NK-92 treated with Interleukin-12 subunit alpha and Interleukin-12 subunit beta, amount 100 ng/mL, for 24 hours (cell line): ENCODE results near the gene ATP9B.
A peak's percentile ranks its signal among the peaks of the same experiment; 100 is the strongest.

Experiments
- DNase-seq: peaks from one replicate; lab custom pipeline; 2025; lab: John Stamatoyannopoulos, UW

ATP9B gene

DNA sequence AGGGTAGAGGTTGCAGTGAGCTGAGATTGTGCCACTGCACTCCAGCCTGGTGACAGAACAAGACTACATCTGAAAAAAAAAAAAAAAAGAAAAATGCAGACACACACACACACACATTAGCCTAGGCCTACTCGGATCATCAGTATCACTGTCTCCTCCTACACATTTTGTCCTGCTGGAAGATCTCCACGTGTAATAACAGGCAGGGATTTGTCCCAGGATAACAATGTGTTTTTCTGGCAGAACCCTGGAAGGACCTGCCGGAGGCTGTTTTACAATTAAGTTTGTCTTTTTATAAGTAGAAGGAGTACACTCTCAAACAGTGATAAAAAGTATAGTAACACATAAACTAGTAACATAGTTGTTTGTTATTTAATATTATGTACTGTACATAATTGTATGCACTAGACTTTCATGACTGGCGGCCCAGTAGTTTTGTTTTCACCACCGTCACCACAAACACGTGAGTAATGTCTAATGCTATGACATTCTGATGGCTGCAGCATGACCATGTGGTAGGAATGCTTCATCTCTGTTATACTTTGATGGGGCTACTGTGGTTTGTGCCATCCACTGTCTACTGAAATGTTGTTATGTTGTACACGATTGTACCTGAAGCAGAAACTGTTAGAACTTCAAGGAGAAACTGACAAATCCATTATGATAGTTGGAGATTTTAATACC lies 130.6 kb downstream of the ATP9B start:
- DNase-seq, result no peak

DNA sequence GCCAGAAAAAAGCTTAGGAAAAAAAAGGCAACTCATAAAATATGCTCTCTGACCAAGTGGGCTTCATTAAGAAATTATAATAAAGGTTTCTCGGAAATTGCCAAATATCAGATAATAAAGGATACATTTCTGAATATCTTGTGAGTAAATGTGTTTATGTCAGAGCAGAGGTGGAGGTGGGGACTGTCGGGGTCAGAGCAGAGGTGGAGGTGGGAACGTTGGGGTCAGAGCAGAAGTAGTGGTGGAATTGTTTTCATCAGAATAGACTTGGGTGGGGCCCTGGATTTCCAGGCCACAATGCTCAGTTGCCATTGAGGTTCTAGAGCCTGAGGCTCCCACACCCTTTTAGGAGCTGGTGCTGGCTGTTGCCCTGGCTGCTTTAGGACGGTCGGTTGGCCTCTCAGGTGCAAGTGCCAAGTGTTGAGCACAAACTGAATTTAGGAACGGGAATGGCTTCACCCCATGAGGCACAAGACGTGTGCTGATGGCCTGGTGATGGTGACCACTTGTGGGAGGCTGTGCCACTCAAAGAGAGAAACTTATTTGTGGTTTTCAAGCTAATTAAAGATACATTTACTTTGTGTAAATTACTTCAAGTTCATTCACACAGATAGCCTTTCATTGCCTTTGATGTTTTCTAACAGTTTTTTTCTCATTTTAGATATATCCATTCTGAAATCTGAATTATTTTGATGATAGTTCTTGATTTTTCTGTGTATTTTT lies 131.5 kb downstream of the ATP9B start:
- no peak for DNase-seq

DNA sequence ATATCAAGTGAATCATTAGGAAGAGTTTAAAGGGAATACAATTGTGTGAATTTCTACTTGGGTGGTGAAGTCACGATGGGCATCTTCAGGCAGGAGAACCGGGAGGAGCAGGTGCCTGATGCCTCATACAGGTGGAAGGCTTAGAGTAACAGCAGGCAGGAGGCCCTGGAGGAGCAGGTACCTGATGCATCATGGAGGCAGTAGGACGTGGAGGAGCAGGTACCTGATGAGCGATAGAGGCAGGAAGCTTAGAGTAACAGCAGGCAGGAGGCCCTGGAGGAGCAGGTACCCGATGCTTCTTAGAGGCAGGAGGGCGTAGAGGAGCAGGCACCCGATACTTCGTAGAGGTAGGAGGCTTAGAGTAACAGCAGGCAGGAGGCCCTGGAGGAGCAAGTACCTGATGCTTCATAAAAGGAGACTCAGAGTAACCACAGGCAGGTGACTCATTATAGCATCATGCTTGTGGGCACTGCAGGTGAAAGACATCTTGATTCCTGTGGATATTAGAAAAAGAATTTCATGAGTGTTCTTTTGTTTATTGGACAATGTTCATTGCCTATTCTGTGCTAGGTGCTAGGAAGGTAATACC lies 133.9 kb downstream of the ATP9B start:
- DNase-seq, result peak; percentile 17

DNA sequence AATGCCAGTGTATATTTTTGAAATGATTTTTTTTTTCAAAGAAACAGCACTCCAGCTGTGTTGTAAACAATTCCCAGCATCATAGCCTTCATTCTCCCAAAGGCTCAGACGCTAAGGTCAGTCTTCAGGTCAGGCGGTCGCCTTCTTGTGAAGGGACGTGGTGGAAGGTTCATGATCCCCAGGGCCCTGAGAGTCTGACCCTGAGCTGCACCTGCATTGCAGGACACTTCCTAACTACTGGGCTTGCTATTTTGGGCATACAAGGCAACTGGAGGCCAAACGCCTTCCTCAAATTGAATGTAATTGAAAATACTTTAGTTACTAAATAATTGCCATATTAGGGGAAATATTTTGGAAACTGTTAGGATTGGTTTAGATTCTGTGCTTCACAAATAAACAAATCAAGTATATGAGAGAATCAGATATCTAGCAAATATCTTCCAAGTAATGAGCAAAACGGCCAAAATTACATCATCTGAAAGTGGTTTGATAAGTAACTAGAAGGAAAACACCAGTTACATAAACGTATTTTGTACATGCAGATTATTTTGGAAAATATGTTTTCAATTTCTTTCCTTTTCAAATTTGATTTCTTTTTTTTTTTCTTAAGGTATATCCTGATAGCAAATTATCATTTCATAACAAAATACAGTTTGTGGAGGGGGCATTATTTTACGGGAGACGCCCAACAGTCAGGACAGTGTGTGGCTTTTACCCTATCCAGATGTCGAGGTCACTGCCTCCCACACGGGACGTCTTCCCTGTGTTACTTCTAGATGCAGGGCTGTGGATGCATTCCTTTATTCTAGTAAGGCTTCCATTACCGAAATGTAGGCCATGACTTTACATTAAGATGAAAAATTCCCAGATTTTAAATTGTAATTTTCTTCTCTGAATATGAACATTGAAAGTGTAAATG lies 136.0 kb downstream of the ATP9B start:
- no peak for DNase-seq

DNA sequence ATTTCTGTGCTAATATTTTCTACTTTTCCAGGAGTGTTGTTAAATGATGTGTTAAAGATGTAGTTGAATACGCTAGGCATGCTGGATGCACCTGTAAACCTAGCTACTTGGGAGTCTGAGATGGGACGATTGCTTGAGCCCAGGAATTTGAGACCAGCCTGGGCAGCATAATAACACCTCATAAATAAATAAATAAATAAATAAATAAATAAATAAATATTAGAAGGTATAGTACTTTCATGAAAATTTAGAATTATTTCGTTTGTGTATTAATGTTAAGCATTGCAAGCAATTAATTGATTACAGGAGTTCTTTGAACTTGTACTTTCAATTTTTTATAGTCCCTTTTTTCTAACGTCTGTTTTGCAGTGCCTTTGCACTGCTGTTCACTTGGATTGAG lies 137.2 kb downstream of the ATP9B start:
- DNase-seq, result no peak

DNA sequence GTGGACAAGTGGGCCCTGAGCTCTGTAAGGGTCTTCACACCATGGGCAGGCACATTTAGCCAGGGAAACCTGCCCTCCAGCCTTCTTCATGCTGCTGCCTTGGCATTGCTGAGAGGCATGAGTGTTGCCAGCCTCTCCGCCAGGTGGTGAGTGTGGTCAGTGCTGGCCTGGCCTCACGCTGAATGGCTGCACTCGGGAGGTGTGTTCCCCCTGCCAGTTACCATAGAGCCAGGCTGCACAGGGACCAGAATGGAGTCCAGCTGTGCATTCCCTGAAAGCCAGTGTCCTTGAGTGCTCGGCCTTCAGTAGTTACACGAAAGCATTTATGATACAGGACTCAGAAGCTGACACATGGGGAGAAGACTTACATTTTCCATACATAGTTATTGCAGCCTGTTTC lies 139.7 kb downstream of the ATP9B start:
- DNase-seq, result no peak

DNA sequence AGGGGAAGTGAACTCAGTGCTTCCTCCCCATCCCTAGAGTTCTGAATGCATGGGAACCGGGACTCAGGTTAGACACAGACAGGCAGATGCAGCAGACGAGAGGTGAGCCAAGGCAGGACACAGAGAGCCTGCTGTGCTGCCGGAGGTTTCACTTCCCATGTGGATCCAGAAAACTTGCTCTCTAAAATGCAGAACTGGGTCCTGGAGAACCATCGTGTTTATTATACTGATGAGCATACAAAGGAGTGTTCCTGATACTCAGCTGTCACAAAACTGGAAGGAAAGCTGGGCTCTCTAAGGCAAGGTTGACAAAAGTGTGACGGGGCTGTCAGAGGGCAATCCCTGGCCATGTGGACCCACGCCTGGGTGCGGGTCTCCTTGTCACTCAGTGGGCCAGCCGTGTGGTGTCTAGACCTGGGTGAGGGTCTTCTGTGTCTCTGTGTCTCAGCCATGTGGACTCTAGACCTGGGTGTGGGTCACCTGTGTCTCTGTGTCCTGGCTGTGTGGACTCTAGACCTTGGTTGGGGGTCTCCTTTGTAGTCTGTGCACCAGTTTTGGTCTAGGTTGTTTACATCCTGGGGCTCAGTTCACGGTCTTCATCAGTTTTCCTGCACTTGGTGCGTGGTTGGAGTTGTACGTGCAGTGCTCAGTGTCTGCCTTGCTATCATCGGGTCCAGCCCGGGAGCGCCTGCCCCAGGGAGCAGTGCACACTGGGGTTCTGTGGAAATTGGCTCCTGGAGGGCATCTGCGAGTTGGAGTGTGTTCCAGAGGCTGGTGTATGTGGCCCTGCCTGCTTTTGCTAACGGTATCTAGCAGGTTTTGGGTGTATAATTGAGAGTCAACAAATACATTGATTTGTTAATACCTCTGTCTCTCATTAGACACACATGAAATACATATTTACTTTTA lies 141.1 kb downstream of the ATP9B start:
- DNase-seq, result no peak

DNA sequence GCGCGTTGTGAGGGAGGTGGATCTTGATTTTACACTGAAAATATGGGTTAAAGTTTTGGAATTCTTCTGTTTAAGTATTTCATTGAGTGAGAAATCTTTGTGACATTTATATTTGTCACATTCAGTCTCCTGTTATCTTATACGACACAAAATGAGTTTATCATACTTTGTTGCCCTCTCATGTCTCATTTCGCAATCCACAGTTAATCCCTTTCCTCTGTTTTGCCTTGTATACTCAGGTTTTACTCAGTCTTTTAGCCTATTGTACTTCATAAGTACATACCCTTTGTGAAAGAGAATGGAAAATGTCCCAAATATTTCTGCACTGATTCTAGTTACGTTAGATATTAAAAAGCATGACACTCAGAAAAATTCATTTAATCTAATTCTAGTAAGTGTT lies 142.7 kb downstream of the ATP9B start:
- no peak for DNase-seq

DNA sequence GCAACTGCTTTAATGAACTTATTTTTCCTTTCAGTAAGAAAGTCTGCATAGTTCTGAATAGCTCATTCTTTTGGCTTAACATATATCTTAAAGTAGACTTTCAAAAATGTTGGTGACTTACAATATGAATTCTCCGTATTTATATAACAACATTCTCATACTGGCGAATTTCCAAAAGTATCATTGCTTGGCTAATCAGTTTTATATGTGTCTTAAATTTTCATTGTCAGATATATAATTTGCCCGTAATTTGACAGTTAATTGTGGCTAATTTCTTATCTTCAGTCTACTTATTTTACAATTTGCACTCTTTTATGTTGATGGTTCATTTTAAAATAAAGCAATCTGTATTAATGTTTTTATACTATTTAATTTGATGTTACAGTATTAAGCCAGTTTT lies 144.9 kb downstream of the ATP9B start:
- DNase-seq, result no peak

DNA sequence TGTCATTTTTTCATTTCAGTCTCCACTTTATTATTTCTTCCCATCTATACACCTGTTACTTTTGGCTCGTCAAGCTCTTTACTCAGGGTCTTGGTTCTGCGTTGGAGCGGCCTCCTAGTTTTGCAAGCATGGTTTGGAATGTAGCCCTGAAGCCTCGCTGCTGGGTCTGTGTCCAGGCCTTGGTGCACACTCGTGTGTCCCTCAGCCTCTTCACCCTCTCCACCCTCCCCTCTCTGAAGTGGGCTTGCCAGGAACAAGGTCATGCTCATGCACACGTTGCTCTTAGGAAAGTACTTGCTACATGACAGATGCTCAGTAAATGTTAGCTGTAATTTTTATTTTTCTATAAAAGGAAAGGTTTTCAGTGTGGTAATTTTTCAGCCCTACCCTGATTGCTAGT lies 147.0 kb downstream of the ATP9B start:
- DNase-seq, result no peak

DNA sequence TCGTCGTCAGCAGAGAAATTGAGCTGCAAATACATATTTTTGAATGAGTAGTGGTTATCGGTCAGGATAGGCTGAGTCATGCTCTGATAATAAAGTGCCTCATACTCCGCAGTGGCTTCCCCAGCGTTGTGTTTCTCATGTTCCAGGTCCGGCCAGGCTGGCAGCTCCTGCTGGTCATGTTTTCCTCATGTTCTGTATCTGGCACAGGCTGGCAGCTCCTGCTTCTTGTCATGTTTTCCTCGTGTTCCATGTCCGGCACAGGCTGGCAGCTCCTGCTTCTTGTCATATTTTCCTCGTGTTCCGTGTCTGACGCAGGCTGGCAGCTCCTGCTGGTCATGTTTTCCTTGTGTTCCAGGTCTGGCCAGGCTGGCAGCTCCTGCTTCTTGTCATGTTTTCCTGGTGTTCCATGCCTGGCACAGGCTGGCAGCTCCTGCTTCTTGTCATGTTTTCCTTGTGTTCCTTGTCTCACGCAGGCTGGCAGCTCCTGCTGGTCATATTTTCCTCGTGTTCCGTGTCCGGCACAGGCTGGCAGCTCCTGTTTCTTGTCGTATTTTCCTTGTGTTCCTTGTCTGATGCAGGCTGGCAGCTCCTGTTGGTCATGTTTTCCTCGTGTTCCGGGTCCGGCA lies 148.9 kb downstream of the ATP9B start:
- no peak for DNase-seq

DNA sequence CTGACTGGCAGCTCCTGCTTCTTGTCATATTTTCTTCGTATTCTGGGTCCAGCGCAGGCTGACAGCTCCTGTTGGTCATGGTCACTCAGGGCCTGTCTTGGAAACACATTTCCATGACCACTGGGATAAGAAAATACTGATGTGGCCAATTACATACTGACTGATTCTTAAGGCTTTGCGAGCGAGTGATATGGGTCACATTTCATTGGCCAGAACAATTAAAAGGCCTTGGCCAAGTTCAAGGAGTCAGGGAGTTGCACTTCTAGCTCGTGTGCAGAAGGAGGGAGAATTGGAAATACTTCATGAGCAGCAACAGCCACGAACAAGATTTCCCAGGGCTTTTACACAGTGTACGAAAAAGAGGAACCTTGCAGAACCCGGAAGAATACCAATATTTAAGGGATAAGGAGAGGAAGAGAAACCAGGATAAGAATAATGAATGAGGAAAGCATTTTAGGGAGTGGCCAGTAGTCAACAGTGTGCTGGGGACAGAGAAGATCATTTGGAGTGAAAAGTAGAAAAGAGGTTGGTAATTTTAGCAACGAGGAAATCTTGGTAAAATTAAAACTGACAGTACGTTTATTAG lies 149.5 kb downstream of the ATP9B start:
- DNase-seq, result no peak

DNA sequence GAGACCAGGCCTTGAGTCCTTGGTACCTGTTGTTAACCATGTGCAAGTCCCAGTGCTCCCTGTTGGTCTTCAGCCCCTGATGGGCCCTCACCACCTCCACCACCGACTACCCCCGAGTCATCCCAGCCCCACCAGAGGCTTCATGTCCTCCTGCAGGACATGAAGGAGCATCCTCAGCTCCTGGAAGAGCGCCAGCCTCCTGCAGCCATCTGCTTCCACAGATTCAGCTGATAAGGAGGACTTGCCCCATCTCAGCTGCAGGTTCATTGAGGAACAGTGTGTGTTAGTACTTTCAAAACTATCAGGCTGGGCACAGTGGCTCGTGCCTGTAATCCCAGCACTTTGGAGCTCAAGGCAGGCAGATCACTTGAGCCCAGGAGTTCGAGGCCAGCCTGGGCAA lies 151.9 kb downstream of the ATP9B start:
- no peak for DNase-seq

DNA sequence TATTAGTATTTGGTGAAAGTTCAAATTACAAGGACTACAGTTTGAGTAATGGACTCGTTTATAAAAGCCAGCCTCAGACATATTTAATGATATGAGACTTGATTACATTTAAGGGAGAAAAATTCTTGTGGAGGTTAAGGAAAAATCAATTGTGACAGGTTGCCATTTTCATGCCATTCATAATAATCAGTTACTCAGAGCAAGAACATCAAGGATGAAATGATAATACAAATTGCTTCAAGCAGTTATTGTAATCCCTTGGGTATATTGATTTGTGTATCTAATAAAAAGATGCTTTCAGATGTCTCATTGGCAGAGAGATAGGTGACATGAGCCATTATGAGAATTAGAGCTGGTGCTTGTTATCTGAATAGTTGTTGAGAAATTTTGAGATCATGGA lies 153.6 kb downstream of the ATP9B start:
- DNase-seq, result no peak

DNA sequence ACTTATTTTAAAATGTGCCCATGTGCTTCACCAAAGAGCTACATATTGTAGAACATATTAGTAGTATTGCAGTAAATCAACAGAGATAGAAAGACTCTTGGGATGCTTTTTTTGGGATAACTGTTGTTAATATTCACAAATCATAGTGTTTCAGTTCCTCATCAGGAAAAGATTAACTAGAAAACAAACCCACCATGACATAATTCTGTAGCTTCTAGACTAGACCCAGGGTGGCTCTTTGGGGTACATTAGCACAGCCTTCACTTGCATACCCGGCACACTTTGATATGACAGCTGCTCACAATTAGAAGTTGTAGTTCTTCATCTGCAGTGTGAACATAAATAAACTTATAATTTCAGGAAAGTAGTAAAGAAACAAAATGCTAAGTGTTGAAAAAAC lies 154.2 kb downstream of the ATP9B start:
- DNase-seq, result no peak

DNA sequence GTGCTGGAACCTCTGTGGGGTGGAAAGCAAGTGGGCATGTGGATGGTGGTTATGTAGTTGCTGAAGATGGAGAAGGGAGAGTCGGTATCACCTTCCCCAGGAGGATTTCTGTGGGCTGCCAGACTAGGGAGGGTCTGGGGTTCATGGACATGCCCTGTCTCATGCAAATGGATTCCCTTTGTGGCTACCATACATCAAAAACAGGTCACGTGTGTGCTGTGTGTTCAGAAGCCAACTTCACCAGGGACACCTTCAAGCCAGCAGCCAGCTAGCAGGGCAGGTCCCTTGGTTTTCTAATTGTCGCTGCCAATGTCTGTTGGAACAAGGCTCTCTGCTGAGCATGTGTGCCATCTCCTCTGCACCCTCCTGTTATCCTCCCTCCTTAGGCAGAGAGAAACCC lies 155.2 kb downstream of the ATP9B start:
- DNase-seq, result no peak

DNA sequence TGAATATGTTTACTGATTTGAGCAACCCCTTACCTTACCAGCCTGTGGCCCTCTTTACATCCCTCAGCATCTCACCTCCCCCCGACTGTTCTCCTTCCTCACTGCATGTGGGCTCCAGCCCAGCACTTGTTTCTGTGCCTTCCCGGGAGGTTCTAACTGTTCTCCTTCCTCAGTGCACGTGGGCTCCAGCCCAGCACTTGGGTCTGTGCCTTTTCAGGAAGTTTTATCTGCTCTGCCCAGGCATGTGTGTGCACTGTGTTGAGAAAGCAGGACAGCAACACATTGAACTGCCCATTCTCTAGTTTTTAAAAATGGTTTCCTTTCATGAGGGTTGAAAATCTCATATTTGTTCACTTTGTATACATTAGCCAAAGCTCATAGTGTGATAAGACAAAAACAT lies 158.4 kb downstream of the ATP9B start:
- no peak for DNase-seq

DNA sequence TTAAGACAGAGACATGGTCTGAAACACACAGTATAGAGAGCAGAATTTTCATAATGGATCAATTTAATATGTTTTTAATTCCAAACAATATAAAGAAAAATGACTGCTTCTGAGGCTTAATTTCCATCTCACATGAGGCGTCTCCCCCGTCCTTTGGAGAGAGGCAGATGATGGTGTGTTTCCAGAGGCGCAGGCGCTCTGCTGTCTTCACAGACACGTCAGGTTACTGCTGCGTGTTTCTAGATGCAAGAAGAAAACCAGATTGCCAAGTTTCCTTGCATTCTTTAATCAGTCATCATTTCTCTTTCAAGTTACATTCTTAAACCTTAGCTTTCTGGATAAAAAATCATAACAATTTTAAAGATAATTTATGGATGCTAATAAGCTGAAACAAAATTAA lies 160.2 kb downstream of the ATP9B start:
- DNase-seq, result no peak

DNA sequence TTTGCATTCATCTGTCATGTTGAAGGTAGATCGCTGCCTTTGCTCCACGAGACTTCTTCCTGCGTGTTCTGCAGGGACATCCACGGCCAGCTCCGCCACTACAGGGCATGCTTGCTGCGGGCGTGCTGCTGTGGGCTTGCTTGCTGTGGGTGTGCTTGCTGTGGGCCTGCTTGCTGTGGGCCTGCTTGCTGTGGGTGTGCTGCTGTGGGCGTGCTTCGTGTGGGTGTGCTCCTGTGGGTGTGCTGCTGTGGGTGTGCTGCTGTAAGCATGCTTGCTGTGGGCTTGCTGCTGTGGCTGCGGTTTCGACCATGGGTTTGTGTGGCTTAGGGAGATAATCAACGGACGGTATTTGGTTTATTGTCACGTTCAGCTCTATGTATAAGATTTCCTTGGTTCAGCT lies 165.2 kb downstream of the ATP9B start:
- no peak for DNase-seq

DNA sequence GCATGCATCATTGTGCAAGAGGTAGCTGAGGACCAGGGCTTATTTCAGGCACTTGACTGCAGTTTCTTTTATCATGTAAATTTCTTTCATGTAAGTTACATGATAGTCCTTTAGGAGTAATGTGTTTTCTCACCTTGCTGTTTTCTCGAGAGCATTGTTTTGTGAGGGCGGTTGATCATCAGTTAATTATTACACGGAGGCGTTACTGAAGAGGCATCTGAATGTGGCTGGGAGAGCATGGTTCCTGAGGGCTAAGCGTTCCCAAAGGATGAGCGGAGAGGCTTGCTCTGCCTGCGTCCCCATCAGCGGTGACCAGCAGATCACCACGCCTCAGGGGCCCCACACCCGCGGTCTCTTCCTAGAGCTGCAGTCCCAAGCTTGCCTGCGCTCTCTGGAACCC lies 170.4 kb downstream of the ATP9B start:
- no peak for DNase-seq

DNA sequence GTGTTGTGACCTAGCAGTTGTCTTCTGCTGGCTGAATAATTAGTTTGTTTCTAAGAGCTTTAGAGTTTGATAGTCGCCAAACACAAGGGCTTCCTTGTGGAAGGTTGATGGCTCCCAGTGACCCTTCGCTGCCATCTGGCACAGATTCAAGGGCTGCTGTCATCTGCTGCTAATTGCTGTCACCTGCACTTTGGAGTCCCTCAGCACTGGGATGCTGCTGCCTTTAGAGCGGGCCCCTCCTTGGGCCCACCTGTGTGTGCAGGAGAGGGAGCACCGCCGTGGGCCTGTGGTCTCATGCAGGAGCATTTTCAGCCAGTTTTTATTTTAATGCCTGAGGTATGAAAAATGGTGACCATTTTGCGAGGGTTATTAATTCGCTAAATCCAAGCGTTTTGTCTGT lies 172.6 kb downstream of the ATP9B start:
- no peak for DNase-seq
